ENCODE measurements around the gene NGFR. TPM values are rescaled to one million over a fixed set of nuclear protein-coding genes. Genes with fewer than 3 reads are reported as not detected.

The NGFR gene
- total RNA-seq, 1 donor: 0.27 TPM

- no peak for DNase-seq (ENCODE audit: low read depth in 2 of 3, low spot score in 2 of 3)
Observed at GRCh38 chr17:49513044-49513395, 17.9 kb downstream of the NGFR start.

- DNase-seq (ENCODE audit: low read depth in 2 of 3, low spot score in 2 of 3): no peak
Observed at GRCh38 chr17:49513641-49514040, 18.5 kb downstream of the NGFR start.

GRCh38 chr17:49514071-49514721, 19.1 kb downstream of the NGFR start:
- no peak for DNase-seq (ENCODE audit: low read depth in 2 of 3, low spot score in 2 of 3)

- peak in 1 of 3 donors; percentile 52 for DNase-seq (ENCODE audit: low read depth in 2 of 3, low spot score in 2 of 3)
Observed at GRCh38 chr17:49515196-49515770, 20.2 kb downstream of the NGFR start.

- DNase-seq (ENCODE audit: low read depth in 2 of 3, low spot score in 2 of 3): no peak
Observed at GRCh38 chr17:49516180-49516579, 21.1 kb downstream of the NGFR start.

GRCh38 chr17:49518346-49519078, 23.4 kb downstream of the NGFR start:
- no peak for DNase-seq (ENCODE audit: low read depth in 2 of 3, low spot score in 2 of 3)

- no peak for DNase-seq (ENCODE audit: low read depth in 2 of 3, low spot score in 2 of 3)
Observed at GRCh38 chr17:49519781-49520180, 24.7 kb downstream of the NGFR start.

- DNase-seq (ENCODE audit: low read depth in 2 of 3, low spot score in 2 of 3): no peak
Observed at GRCh38 chr17:49520386-49521087, 25.4 kb downstream of the NGFR start.

GRCh38 chr17:49521088-49521450, 26.0 kb downstream of the NGFR start:
- DNase-seq (ENCODE audit: low read depth in 2 of 3, low spot score in 2 of 3): no peak

- DNase-seq (ENCODE audit: low read depth in 2 of 3, low spot score in 2 of 3): no peak
Observed at GRCh38 chr17:49521471-49522356, 26.6 kb downstream of the NGFR start.

- no peak for DNase-seq (ENCODE audit: low read depth in 2 of 3, low spot score in 2 of 3)
Observed at GRCh38 chr17:49522357-49522890, 27.3 kb downstream of the NGFR start.

- no peak for DNase-seq (ENCODE audit: low read depth in 2 of 3, low spot score in 2 of 3)
Observed at GRCh38 chr17:49523196-49523595, 28.1 kb downstream of the NGFR start.

GRCh38 chr17:49523706-49524472, 28.8 kb downstream of the NGFR start:
- DNase-seq (ENCODE audit: low read depth in 2 of 3, low spot score in 2 of 3): peak in 2 of 3 donors; percentile 32 to 57

- no peak for DNase-seq (ENCODE audit: low read depth in 2 of 3, low spot score in 2 of 3)
Observed at GRCh38 chr17:49524473-49525359, 29.6 kb downstream of the NGFR start.

GRCh38 chr17:49525831-49526741, 31.0 kb downstream of the NGFR start:
- no peak for DNase-seq (ENCODE audit: low read depth in 2 of 3, low spot score in 2 of 3)

- DNase-seq (ENCODE audit: low read depth in 2 of 3, low spot score in 2 of 3): no peak
Observed at GRCh38 chr17:49527927-49528651, 33.0 kb downstream of the NGFR start.

- no peak for DNase-seq (ENCODE audit: low read depth in 2 of 3, low spot score in 2 of 3)
Observed at GRCh38 chr17:49528966-49529365, 33.9 kb downstream of the NGFR start.

All from hematopoietic multipotent progenitor cell (in vitro differentiated cells).